Activated CD4-positive, alpha-beta memory T cell treated with anti-CD3 and anti-CD28 coated beads for 36 hours (primary cell): ENCODE data around the gene CCR5AS.

ENCODE experiments used
- CTCF ChIA-PET: fragments of 350-600 bp; sonication (Branson Sonifier 250); formaldehyde crosslinking; loops from one replicate; lab custom pipeline; 2021; ENCODE audit warnings: antibody characterized with exemption, inconsistent platforms; lab: Charles Lee
- POLR2A ChIA-PET: fragments of 350-600 bp; sonication (Branson Sonifier 250); formaldehyde crosslinking; loops from one replicate; lab custom pipeline; 2021; ENCODE audit warnings: antibody characterized with exemption; lab: Charles Lee
- DNase-seq: peaks from one replicate; pipeline ENCODE4 v3.0.0-alpha.2; 2020
- H3K27ac Mint-ChIP-seq: one replicate; pipeline ENCODE4 v1.8.0; 2021; ENCODE audit warnings: mixed read lengths
- H3K27me3 Mint-ChIP-seq: one replicate; pipeline ENCODE4 v1.8.0; 2021; ENCODE audit warnings: mixed read lengths
- H3K36me3 Mint-ChIP-seq: one replicate; pipeline ENCODE4 v1.8.0; 2021; ENCODE audit warnings: mixed read lengths
- H3K4me1 Mint-ChIP-seq: one replicate; pipeline ENCODE4 v1.8.0; 2021; ENCODE audit warnings: low read depth, mixed read lengths
- H3K4me3 Mint-ChIP-seq: one replicate; pipeline ENCODE4 v1.8.0; 2021; ENCODE audit warnings: mild to moderate bottlenecking, mixed read lengths
- H3K9me3 Mint-ChIP-seq: one replicate; pipeline ENCODE4 v1.8.0; 2021; ENCODE audit warnings: mixed read lengths
- intact Hi-C: fragments of 100-400 bp; cut with micrococcal nuclease; formaldehyde crosslinking; loops from one replicate; pipeline ENCODE4 v1.15.1; 2023

The CCR5AS gene

DNA sequence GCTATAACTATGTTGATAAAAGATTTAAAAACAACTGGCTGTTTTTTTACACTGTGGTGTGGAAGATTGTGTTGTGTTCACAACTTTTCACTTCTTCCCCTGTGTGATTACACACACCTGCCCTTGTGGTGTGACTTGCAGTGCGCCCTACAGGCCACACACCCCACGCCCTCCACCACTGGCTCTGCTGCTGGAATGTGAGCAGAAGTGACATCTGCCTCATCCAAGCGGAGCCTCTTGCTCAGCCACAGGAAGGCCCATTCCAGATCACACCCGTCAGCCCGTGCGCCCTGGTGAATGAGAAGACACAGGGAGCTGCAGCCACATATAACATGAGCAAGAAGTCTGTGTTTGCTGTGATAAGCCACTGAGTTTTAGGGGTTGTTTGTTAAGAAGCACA, 46.0 kb downstream of the CCR5AS start:
- ChIA-PET CTCF (interaction anchor here (1.6 to 4.8 kb wide), 2 partner anchors 10 to 67 kb away, joined by 8 to 52 read pairs; partner anchors contain the start of gene CCR5), POLR2A (interaction anchor here (1.1 to 3.8 kb wide), 4 partner anchors 9 to 99 kb away, joined by 3 to 38 read pairs (median 6); partner anchors contain the start of gene CCR5)
- Mint-ChIP-seq H3K4me3 (no peak overlapping the region), H3K36me3 (no peaks in the 10 kb centered on the region), H3K27ac (no peak overlapping the region), H3K27me3 (peaks cover 16% of the 10 kb centered on the region), H3K9me3 (no peaks in the 10 kb centered on the region), H3K4me1 (peaks cover 61% of the 10 kb centered on the region)
- intact Hi-C loops: loop anchor here (1.0 to 2.0 kb wide), 3 partner anchors 9 to 80 kb away; partner anchors contain the start of gene CCR5
- DNase-seq: peak; percentile 33

DNA sequence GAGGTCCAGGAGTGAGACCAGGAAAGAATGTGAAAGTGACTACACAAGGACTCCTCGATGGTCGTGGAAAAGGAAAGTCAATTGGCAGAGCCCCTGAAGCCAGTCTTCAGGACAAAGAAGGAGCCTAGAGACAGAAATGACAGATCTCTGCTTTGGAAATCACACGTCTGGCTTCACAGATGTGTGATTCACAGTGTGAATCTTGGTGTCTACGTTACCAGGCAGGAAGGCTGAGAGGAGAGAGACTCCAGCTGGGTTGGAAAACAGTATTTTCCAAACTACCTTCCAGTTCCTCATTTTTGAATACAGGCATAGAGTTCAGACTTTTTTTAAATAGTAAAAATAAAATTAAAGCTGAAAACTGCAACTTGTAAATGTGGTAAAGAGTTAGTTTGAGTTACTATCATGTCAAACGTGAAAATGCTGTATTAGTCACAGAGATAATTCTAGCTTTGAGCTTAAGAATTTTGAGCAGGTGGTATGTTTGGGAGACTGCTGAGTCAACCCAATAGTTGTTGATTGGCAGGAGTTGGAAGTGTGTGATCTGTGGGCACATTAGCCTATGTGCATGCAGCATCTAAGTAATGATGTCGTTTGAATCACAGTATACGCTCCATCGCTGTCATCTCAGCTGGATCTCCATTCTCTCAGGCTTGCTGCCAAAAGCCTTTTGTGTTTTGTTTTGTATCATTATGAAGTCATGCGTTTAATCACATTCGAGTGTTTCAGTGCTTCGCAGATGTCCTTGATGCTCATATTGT, 47.0 kb downstream of the CCR5AS start:
- peak overlapping the region; percentile 10 for H3K4me3 Mint-ChIP-seq
- ChIA-PET POLR2A (interaction anchor here (0.6 to 3.8 kb wide), 11 partner anchors 10 to 98 kb away, joined by 3 to 38 read pairs (median 4); partner anchors contain the start of gene CCR5), CTCF (interaction anchor here (0.6 to 4.8 kb wide), 9 partner anchors 11 to 281 kb away, joined by 3 to 52 read pairs (median 4); partner anchors contain the start of gene CCR5)
- peak; percentile 67 for DNase-seq
- intact Hi-C loops: loop anchor here (1.0 to 2.0 kb wide), 3 partner anchors 10 to 79 kb away; partner anchors contain the start of gene CCR5
- H3K36me3 Mint-ChIP-seq: no peaks in the 10 kb centered on the region
- no peaks in the 10 kb centered on the region for H3K9me3 Mint-ChIP-seq
- H3K27ac Mint-ChIP-seq: peak overlapping the region; percentile 60
- peaks cover 20% of the 10 kb centered on the region for H3K27me3 Mint-ChIP-seq
- peaks cover 71% of the 10 kb centered on the region for H3K4me1 Mint-ChIP-seq

DNA sequence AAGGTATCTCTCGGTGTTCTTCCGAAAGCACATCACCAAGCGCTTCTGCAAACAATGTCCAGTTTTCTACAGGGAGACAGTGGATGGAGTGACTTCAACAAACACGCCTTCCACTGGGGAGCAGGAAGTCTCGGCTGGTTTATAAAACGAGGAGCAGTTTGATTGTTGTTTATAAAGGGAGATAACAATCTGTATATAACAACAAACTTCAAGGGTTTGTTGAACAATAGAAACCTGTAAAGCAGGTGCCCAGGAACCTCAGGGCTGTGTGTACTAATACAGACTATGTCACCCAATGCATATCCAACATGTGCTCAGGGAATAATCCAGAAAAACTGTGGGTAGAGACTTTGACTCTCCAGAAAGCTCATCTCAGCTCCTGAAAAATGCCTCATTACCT, 48.4 kb downstream of the CCR5AS start:
- H3K36me3 Mint-ChIP-seq: no peaks in the 10 kb centered on the region
- intact Hi-C loops: no loop called here
- no peaks in the 10 kb centered on the region for H3K9me3 Mint-ChIP-seq
- DNase-seq: no peak
- no peak overlapping the region for H3K27ac Mint-ChIP-seq
- POLR2A ChIA-PET: interaction anchor here (2.1 to 3.8 kb wide), 2 partner anchors 11 to 59 kb away, joined by 19 to 38 read pairs; partner anchors contain the start of gene CCR5
- CTCF ChIA-PET: interaction anchor here (4.8 kb wide), 1 partner anchor 12 kb away, joined by 52 read pairs; the partner anchor contains the start of gene CCR5
- no peak overlapping the region for H3K4me3 Mint-ChIP-seq
- H3K27me3 Mint-ChIP-seq: peaks cover 21% of the 10 kb centered on the region
- peaks cover 84% of the 10 kb centered on the region for H3K4me1 Mint-ChIP-seq

DNA sequence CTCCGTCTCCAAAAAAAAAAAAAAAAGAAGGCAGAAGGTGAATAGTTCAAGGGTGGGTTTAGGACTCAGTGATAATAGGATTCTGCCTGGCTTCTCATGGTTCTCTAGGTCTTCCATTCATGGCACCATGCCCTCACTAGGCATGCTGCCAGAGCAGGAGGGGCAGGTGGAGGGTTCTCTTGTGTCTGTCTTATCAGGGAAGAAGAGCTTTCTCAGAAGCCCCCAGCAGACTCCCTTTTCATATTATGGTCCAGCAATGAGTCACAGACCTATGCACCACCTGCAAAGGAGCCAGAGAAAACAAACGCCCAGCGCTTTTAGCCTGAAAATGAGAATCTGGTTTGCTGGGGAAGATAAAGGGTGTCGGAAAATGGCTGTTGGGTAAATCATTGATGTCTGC, 50.0 kb downstream of the CCR5AS start:
- Mint-ChIP-seq H3K27me3 (peaks cover 26% of the 10 kb centered on the region), H3K9me3 (no peaks in the 10 kb centered on the region), H3K36me3 (no peaks in the 10 kb centered on the region), H3K4me1 (peaks cover 90% of the 10 kb centered on the region), H3K27ac (no peak overlapping the region), H3K4me3 (no peak overlapping the region)
- intact Hi-C loops: no loop called here
- DNase-seq: no peak
- POLR2A ChIA-PET: no interaction called here
- CTCF ChIA-PET: interaction anchor here (1.0 kb wide), 1 partner anchor 12 kb away, joined by 3 read pairs; no protein-coding TSS in a partner anchor

DNA sequence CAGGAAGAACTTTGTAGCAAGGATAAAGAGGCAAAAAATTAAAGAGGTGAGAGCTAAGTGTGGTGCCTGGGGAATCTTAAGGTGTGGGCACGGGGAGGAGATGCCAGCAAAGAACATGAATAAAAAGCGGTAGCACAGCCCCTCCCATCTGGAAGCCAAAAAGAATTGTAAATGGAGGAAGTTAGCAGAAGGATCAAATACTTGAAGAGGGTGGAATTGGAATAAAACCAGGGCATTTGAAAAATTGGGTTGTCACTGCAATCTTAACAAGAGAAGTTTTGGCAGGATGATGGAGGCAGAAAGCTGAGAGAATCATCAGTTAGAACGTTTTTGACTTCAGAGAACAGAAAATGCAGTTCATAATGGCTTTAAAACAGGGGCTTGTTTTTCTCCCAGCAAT, 50.6 kb downstream of the CCR5AS start:
- intact Hi-C loops: no loop called here
- peaks cover 29% of the 10 kb centered on the region for H3K27me3 Mint-ChIP-seq
- H3K27ac Mint-ChIP-seq: no peak overlapping the region
- POLR2A ChIA-PET: no interaction called here
- H3K4me3 Mint-ChIP-seq: peak overlapping the region; percentile 2
- CTCF ChIA-PET: interaction anchor here (1.0 kb wide), 1 partner anchor 13 kb away, joined by 3 read pairs; no protein-coding TSS in a partner anchor
- DNase-seq: no peak
- H3K36me3 Mint-ChIP-seq: no peaks in the 10 kb centered on the region
- peaks cover 89% of the 10 kb centered on the region for H3K4me1 Mint-ChIP-seq
- no peaks in the 10 kb centered on the region for H3K9me3 Mint-ChIP-seq

DNA sequence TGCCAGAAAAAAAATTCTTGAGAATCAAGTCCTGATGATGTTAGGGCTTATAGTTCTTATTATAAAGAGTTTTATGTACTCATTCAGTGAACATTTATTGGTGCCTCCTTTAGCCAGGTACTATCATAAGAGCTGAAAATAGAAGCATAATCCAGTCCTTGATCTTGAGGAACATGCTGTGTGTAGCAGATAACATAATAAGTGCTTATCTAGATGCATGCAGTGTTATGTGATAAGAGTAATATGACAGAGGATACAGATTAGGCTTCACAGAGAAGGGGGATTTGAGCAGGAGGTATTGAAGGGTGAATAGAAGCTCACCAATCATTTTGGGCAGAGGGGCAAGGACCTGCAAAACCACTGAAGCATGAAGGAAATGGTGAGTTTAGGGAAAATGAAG, 51.9 kb downstream of the CCR5AS start:
- H3K4me3 Mint-ChIP-seq: peak overlapping the region; percentile 14
- H3K27me3 Mint-ChIP-seq: peaks cover 28% of the 10 kb centered on the region
- H3K9me3 Mint-ChIP-seq: no peaks in the 10 kb centered on the region
- no peaks in the 10 kb centered on the region for H3K36me3 Mint-ChIP-seq
- CTCF ChIA-PET: interaction anchor here (0.6 to 3.1 kb wide), 9 partner anchors 14 to 173 kb away, joined by 3 to 24 read pairs (median 4); partner anchors contain the start of gene CCR5
- no peak overlapping the region for H3K27ac Mint-ChIP-seq
- POLR2A ChIA-PET: interaction anchor here (0.6 to 2.7 kb wide), 4 partner anchors 14 to 316 kb away, joined by 3 to 27 read pairs (median 8); no protein-coding TSS in a partner anchor
- intact Hi-C loops: no loop called here
- peaks cover 90% of the 10 kb centered on the region for H3K4me1 Mint-ChIP-seq
- no peak for DNase-seq

DNA sequence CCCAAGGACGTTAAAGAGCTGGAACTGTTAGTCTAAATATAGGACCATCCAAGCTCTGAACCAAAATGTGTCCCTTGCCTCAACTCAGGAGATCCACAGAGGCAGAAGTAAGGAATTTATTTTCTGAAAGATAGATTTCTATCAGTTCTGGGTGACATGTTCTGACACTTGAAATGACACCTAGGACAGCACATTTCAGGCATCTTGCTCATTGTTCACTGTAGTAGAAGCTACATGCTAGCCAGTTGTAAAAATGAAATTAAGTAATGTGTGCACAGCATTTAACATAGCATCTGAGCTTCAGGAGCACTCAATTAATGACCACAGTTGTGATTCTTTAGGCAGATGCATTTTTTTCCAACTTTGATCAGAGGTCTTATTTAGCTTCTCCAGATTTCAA, 52.4 kb downstream of the CCR5AS start:
- H3K4me3 Mint-ChIP-seq: peak overlapping the region; percentile 31
- peaks cover 31% of the 10 kb centered on the region for H3K27me3 Mint-ChIP-seq

DNA sequence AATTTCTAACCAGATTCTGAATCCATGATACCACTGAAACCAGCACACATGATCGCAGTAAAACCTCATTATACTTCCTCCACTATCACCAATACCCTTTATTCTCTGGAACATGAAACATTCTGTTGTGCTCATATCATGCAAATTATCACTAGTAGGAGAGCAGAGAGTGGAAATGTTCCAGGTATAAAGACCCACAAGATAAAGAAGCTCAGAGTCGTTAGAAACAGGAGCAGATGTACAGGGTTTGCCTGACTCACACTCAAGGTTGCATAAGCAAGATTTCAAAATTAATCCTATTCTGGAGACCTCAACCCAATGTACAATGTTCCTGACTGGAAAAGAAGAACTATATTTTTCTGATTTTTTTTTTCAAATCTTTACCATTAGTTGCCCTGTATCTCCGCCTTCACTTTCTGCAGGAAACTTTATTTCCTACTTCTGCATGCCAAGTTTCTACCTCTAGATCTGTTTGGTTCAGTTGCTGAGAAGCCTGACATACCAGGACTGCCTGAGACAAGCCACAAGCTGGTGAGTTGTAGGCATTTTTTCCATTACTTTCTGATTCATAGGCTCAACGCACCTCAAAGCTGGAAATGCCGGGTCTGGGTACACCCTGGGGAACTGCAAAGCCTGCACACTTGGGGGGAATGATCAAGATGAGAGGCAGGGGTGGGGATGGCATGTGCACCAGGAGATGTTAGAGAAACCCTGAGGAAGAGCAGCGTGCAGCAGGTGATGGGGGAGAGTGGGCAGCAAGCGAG, 53.0 kb downstream of the CCR5AS start, which contains the start of gene CCR2:
Gene CCR2, plus strand, starts transcription at position 465 of the 764 bp plus-strand sequence. CDS start 3,417 bp downstream, outside the sequence.
- POLR2A ChIA-PET: interaction anchor here (0.7 to 2.7 kb wide), 4 partner anchors 15 to 122 kb away, joined by 3 to 27 read pairs (median 8); no protein-coding TSS in a partner anchor

More for the DNA sequence above, 52.4 kb downstream of the CCR5AS start:
- Mint-ChIP-seq H3K27ac (peak overlapping the region; percentile 63), H3K4me1 (peaks cover 90% of the 10 kb centered on the region), H3K9me3 (no peaks in the 10 kb centered on the region), H3K36me3 (no peaks in the 10 kb centered on the region)
- intact Hi-C loops: no loop called here
- ChIA-PET POLR2A (interaction anchor here (0.6 to 2.7 kb wide), 3 partner anchors 15 to 55 kb away, joined by 3 to 27 read pairs (median 11); no protein-coding TSS in a partner anchor), CTCF (interaction anchor here (0.8 to 3.1 kb wide), 9 partner anchors 14 to 139 kb away, joined by 3 to 24 read pairs (median 4); partner anchors contain the start of gene CCR5)
- no peak for DNase-seq

DNA sequence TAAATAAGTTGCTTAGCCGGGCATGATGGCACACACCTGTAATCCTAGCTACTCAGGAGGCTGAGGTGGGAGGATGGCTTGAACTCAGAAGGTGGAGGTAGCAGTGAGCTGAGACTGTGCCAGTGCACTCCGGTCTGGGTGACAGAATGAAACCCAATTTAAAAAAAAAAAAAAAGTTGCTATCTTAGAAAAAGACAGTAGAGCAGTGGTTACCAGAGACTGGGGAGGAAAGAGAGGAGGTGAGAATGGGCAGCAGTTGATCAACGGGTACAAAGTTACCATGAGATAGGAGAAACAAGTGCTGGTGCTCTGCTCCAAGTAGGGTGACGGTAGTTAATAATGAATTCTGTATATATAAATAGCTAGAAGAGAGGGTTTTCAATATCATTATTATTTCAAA, 53.8 kb downstream of the CCR5AS start:
- Mint-ChIP-seq H3K27ac (peak overlapping the region; percentile 24), H3K27me3 (peaks cover 31% of the 10 kb centered on the region), H3K4me1 (peaks cover 89% of the 10 kb centered on the region), H3K36me3 (no peaks in the 10 kb centered on the region), H3K9me3 (no peaks in the 10 kb centered on the region), H3K4me3 (no peak overlapping the region)
- ChIA-PET POLR2A (interaction anchor here (0.7 to 2.7 kb wide), 4 partner anchors 16 to 122 kb away, joined by 3 to 27 read pairs (median 8); no protein-coding TSS in a partner anchor), CTCF (interaction anchor here (0.6 to 3.1 kb wide), 7 partner anchors 16 to 1310 kb away, joined by 3 to 24 read pairs (median 4); partner anchors contain the start of gene CCR5)
- intact Hi-C loops: loop anchor here (1.0 kb wide), 1 partner anchor 17 kb away; the partner anchor contains the start of gene CCR5
- DNase-seq: no peak

More for the DNA sequence above, 53.0 kb downstream of the CCR5AS start, which contains the start of gene CCR2:
- Mint-ChIP-seq H3K27ac (peak within 1 kb of the TSS; percentile 63), H3K4me1 (peaks cover 91% of the 10 kb centered on the region), H3K27me3 (peaks cover 31% of the 10 kb centered on the region), H3K4me3 (peak within 1 kb of the TSS; percentile 31), H3K36me3 (no peaks in the 10 kb centered on the region), H3K9me3 (no peaks in the 10 kb centered on the region)
- intact Hi-C loops: loop anchor here (1.0 kb wide), 1 partner anchor 16 kb away; the partner anchor contains the start of gene CCR5
- DNase-seq: peak; percentile 54
- CTCF ChIA-PET: interaction anchor here (0.6 to 3.1 kb wide), 12 partner anchors 15 to 825 kb away, joined by 3 to 24 read pairs (median 4); partner anchors contain the start of gene CCR5

DNA sequence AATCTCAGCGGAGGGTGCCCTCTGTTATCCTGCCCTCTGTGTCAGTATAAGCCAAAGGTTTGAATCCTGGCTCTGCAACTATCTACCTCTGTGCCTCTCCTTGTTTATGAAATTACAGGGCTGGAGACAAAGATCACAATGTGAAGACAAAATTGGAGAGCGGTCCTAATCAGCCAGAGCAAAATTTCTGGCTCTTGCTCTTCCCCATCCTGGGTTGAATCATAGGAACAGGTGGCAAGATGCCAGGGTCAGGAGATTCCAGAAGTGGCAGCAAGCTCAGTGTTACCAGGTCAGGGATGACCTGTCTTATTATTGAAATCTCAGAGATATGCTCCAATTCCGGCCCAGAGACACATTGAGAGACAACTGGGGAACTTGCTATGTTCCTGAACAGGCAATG, 55.2 kb downstream of the CCR5AS start:
- H3K27ac Mint-ChIP-seq: no peak overlapping the region

More for the DNA sequence above, 55.2 kb downstream of the CCR5AS start:
- intact Hi-C loops: no loop called here
- H3K27me3 Mint-ChIP-seq: peaks cover 28% of the 10 kb centered on the region
- ChIA-PET POLR2A (interaction anchor here (1.2 kb wide), 1 partner anchor 57 kb away, joined by 3 read pairs; no protein-coding TSS in a partner anchor), CTCF (interaction anchor here (2.3 kb wide), 1 partner anchor 18 kb away, joined by 11 read pairs; no protein-coding TSS in a partner anchor)
- H3K4me3 Mint-ChIP-seq: no peak overlapping the region
- no peak for DNase-seq
- H3K36me3 Mint-ChIP-seq: peaks cover 10% of the 10 kb centered on the region
- H3K9me3 Mint-ChIP-seq: peaks cover 2% of the 10 kb centered on the region
- H3K4me1 Mint-ChIP-seq: peaks cover 75% of the 10 kb centered on the region
